ENCODE results near the gene GMCL2. TPM values are rescaled to one million over a fixed set of nuclear protein-coding genes. Genes with fewer than 3 reads are reported as not detected.

GMCL2 gene
- total RNA-seq, 1 donor from 2014 or later, result not detected

DNA sequence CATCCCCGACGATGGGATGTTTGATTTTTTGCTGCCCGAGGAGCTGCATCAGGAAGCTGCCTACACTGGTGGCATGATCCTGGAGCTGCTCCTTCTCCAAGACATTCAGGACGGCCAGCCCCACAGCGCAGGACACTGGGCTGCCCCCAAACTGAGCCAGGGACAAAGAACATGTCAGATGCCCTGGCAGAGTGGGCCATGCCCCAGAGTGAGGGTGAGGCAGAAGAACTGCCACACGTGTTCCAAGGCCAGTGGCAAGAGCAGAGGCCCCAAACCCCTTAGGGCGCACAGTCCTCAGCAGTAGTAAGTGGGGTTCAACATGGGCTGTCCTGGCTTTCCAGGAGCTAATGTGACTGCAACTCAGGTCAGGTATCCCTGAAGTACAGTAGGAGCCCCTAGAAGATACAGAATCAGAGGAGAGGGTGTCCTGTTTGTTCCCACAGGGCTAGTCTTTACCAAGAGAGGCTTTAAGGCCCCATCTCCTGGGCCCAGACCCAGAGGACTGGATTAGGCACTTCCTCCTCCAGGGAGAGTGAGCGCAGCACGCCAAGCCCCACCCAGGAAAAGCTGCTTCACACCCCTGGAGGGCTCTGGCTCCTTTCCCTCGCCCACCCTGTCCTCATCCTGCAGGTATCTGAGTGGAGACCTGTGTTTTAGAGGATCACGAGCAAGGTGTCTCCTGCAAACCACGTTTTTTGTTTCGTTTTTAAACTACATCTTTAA lies 28.3 kb upstream of the GMCL2 start:
- intact Hi-C loops (cut with DNase I), result no loop called here
- H3K27ac ChIP-seq, result no peak overlapping the region
- H3K9me3 ChIP-seq, result no peaks in the 10 kb centered on the region
- peaks cover 13% of the 10 kb centered on the region for H3K4me1 ChIP-seq
- peaks cover 82% of the 10 kb centered on the region for H3K36me3 ChIP-seq
- TF ChIP-seq CTCF (IDR thresholded peaks at IDR 0.05), result no peak
- ATAC-seq (peak in 1 of 2 donors; percentile 22), DNase-seq (peak; percentile 45)
- no peaks in the 10 kb centered on the region for H3K27me3 ChIP-seq (ENCODE audit: low read depth)
- H3K4me3 ChIP-seq, result no peak overlapping the region

- Histone ChIP-seq H3K27ac (no peak overlapping the region), H3K9me3 (no peaks in the 10 kb centered on the region), H3K4me3 (no peak overlapping the region), H3K36me3 (peaks cover 83% of the 10 kb centered on the region), H3K4me1 (peaks cover 13% of the 10 kb centered on the region), H3K27me3 (ENCODE audit: low read depth) (no peaks in the 10 kb centered on the region)
- intact Hi-C loops (cut with DNase I), result no loop called here
- TF ChIP-seq CTCF (IDR thresholded peaks at IDR 0.05), result no peak
- no peak for ATAC-seq
- peak; percentile 16 for DNase-seq
Measured at GRCh38 chr5:178214160-178214803, 27.1 kb upstream of the GMCL2 start.

GRCh38 chr5:178213748-178214151 lies 26.6 kb upstream of the GMCL2 start:
- Histone ChIP-seq H3K4me3 (no peak overlapping the region), H3K27me3 (ENCODE audit: low read depth) (no peaks in the 10 kb centered on the region), H3K9me3 (no peaks in the 10 kb centered on the region), H3K27ac (no peak overlapping the region), H3K36me3 (peaks cover 85% of the 10 kb centered on the region), H3K4me1 (peaks cover 13% of the 10 kb centered on the region)
- no peak for TF ChIP-seq CTCF (IDR thresholded peaks at IDR 0.05)
- intact Hi-C loops (cut with DNase I), result no loop called here
- ATAC-seq, result no peak
- DNase-seq, result peak; percentile 14

GRCh38 chr5:178213003-178213461 lies 25.9 kb upstream of the GMCL2 start:
- H3K27ac ChIP-seq, result no peak overlapping the region
- peaks cover 92% of the 10 kb centered on the region for H3K36me3 ChIP-seq
- H3K4me1 ChIP-seq, result peaks cover 15% of the 10 kb centered on the region
- TF ChIP-seq CTCF (IDR thresholded peaks at IDR 0.05), result no peak
- no peak for ATAC-seq
- H3K27me3 ChIP-seq (ENCODE audit: low read depth), result no peaks in the 10 kb centered on the region
- no peaks in the 10 kb centered on the region for H3K9me3 ChIP-seq
- intact Hi-C loops (cut with DNase I), result no loop called here
- H3K4me3 ChIP-seq, result no peak overlapping the region
- peak; percentile 10 for DNase-seq

DNA sequence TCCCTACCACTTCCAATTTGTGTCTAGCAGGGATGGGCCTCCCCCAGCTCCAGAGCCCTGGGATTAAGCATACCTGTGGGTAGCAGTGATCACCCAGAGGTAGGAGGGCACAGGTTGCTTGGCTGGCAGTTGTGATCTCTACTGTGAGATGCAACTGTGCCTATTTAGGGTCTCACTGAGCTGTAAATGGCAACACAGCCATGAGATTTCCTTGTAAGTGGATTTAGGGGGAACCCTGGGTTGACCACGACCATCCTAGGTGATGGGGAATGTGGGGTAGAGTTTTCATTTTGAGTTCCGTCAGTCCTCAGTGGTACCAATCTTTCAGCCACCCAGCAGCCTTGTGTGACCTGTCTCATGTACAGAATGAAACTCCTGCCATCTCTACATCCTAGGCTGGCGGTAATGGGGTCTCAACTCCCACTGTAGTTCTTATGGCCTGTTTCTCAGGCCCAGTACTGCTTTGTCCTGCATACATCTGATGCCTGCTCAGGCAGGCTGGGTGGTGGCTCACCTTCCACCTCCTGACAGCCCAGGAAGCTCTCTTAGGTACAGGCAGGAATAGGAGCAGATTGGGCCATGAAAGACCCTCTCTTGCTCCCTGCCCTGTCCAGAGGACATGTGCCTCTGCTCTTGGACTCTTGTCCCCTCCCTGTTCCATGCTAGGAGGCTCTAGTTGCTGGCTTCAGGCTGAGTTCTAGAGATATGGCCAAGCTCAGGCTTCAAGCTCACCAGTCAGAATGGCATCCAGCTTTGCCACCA lies 25.3 kb upstream of the GMCL2 start:
- DNase-seq (no peak), ATAC-seq (no peak)
- no peaks in the 10 kb centered on the region for H3K9me3 ChIP-seq
- no peaks in the 10 kb centered on the region for H3K27me3 ChIP-seq (ENCODE audit: low read depth)
- TF ChIP-seq CTCF (IDR thresholded peaks at IDR 0.05), result no peak
- no peak overlapping the region for H3K4me3 ChIP-seq
- intact Hi-C loops (cut with DNase I), result no loop called here
- no peak overlapping the region for H3K27ac ChIP-seq
- H3K4me1 ChIP-seq, result peaks cover 21% of the 10 kb centered on the region
- peaks cover 98% of the 10 kb centered on the region for H3K36me3 ChIP-seq
